ENCODE results near the gene ADAMTS12. TPM values are rescaled to one million over a fixed set of nuclear protein-coding genes. Genes with fewer than 3 reads are reported as not detected.

The ADAMTS12 gene
- polyA plus RNA-seq, 1 of the 3 experiments (the other 2 are of a cell fraction), result 2.5 TPM

GRCh38 chr5:33885679-33886078 lies 6.1 kb downstream of the ADAMTS12 start:
- no peak overlapping the region for H3K27ac ChIP-seq (ENCODE audit: low read depth in 2 of 2, low read length in 1 of 2)
- no peaks in the 10 kb centered on the region for H4K20me1 ChIP-seq (ENCODE audit: insufficient read depth)
- no peak overlapping the region for H3K4me3 ChIP-seq (ENCODE audit: low read depth in 2 of 2, low read length in 1 of 2)
- POLR2A ChIA-PET, result no interaction called here
- DNase-seq, result no peak
- H3F3A ChIP-seq (replicated peaks; ENCODE audit: insufficient read depth), result no peaks in the 10 kb centered on the region
- H3K79me2 ChIP-seq (ENCODE audit: insufficient read depth), result no peaks in the 10 kb centered on the region
- H3K9me3 ChIP-seq, result no peaks in the 10 kb centered on the region
- no peaks in the 10 kb centered on the region for H3K9me2 ChIP-seq
- TF ChIP-seq USF1 (IDR thresholded peaks at IDR 0.05; ENCODE audit: borderline replicate concordance, low read depth), result no peak
- TF ChIP-seq CHD2 (IDR thresholded peaks at IDR 0.05; ENCODE audit: low read length, partially characterized antibody), result no peak
- no peak for TF ChIP-seq MXI1 (IDR thresholded peaks at IDR 0.05; ENCODE audit: low read depth, low read length)
- no peak for TF ChIP-seq GABPA (IDR thresholded peaks at IDR 0.05; ENCODE audit: low read depth)
- TF ChIP-seq TAF1 (IDR thresholded peaks at IDR 0.05; ENCODE audit: borderline replicate concordance, low read depth, low read length), result no peak
- H3K9ac ChIP-seq, result no peak overlapping the region
- H3K4me1 ChIP-seq (ENCODE audit: control insufficient read depth in 1 of 2, insufficient read depth in 2 of 2, low read depth in 1 of 2, low read length in 1 of 2), result no peaks in the 10 kb centered on the region
- no peak overlapping the region for H3K4me2 ChIP-seq
- H2AFZ ChIP-seq (ENCODE audit: low read depth), result no peak overlapping the region
- 35% methylated on average over 3 of the region's 3 CpGs for WGBS (ENCODE audit: low lambda C conversion rate)
- no peaks in the 10 kb centered on the region; the same call in 1 of the 2 replicates for H3K27me3 ChIP-seq (ENCODE audit: insufficient read depth)
- H3K36me3 ChIP-seq (replicated peaks in 1 of 2; ENCODE audit: control insufficient read depth in 1 of 2, insufficient read depth in 2 of 2, low read length in 1 of 2), result no peaks in the 10 kb centered on the region
- CTCF ChIA-PET, result no interaction called here

GRCh38 chr5:33883482-33883881 lies 8.3 kb downstream of the ADAMTS12 start:
- WGBS (ENCODE audit: low lambda C conversion rate), result 48% methylated on average over 3 of the region's 3 CpGs
- H3F3A ChIP-seq (replicated peaks; ENCODE audit: insufficient read depth), result no peaks in the 10 kb centered on the region
- H3K9me3 ChIP-seq, result no peaks in the 10 kb centered on the region
- no peaks in the 10 kb centered on the region for H3K36me3 ChIP-seq (replicated peaks in 1 of 2; ENCODE audit: control insufficient read depth in 1 of 2, insufficient read depth in 2 of 2, low read length in 1 of 2)
- H3K9ac ChIP-seq, result no peak overlapping the region
- H3K9me2 ChIP-seq, result no peaks in the 10 kb centered on the region
- H3K27ac ChIP-seq (ENCODE audit: low read depth in 2 of 2, low read length in 1 of 2), result no peak overlapping the region
- CTCF ChIA-PET, result no interaction called here
- no peak overlapping the region for H2AFZ ChIP-seq (ENCODE audit: low read depth)
- no peak overlapping the region for H3K4me2 ChIP-seq
- no peaks in the 10 kb centered on the region for H3K79me2 ChIP-seq (ENCODE audit: insufficient read depth)
- H3K27me3 ChIP-seq (ENCODE audit: insufficient read depth), result no peaks in the 10 kb centered on the region; the same call in 1 of the 2 replicates
- no peaks in the 10 kb centered on the region for H4K20me1 ChIP-seq (ENCODE audit: insufficient read depth)
- H3K4me3 ChIP-seq (ENCODE audit: low read depth in 2 of 2, low read length in 1 of 2), result no peak overlapping the region
- H3K4me1 ChIP-seq (ENCODE audit: control insufficient read depth in 1 of 2, insufficient read depth in 2 of 2, low read depth in 1 of 2, low read length in 1 of 2), result no peaks in the 10 kb centered on the region
- POLR2A ChIA-PET, result no interaction called here
- TF ChIP-seq GATA2 (CRISPR knock-in tag; IDR thresholded peaks at IDR 0.05), result no peak
- no peak for TF ChIP-seq SIN3A (IDR thresholded peaks at IDR 0.05; ENCODE audit: borderline replicate concordance, low read depth, low read length)
- no peak for TF ChIP-seq GABPA (IDR thresholded peaks at IDR 0.05; ENCODE audit: low read depth)
- TF ChIP-seq USF1 (IDR thresholded peaks at IDR 0.05; ENCODE audit: borderline replicate concordance, low read depth), result no peak
- no peak for TF ChIP-seq IRF3 (IDR thresholded peaks at IDR 0.05; ENCODE audit: low read depth, low read length)
- TF ChIP-seq REST (IDR thresholded peaks at IDR 0.05; ENCODE audit: low read depth, low read length), result no peak
- TF ChIP-seq FOSL2 (IDR thresholded peaks at IDR 0.05; ENCODE audit: borderline replicate concordance, low read depth), result no peak
- no peak for TF ChIP-seq POLR2AphosphoS5 (IDR thresholded peaks at IDR 0.05; ENCODE audit: low read depth, low read length)
- no peak for TF ChIP-seq MEF2A (IDR thresholded peaks at IDR 0.05; ENCODE audit: borderline replicate concordance, low read depth)
- TF ChIP-seq ELF1 (IDR thresholded peaks at IDR 0.05), result no peak
- DNase-seq, result no peak

All from SK-N-SH (cell line).